ENCODE data around the gene HOXC11.

The HOXC11 gene

GRCh38 chr12:53976823-53977595 lies 4.1 kb downstream of the HOXC11 start:
- no peaks in the 10 kb centered on the region for H3K36me3 ChIP-seq (ENCODE audit: control insufficient read depth, insufficient read depth, low read length)
- H3K4me3 ChIP-seq (ENCODE audit: low read depth, low read length): no peak overlapping the region
- H3K9me3 ChIP-seq (ENCODE audit: control insufficient read depth, insufficient read depth, low read length): no peaks in the 10 kb centered on the region
- H3K27ac ChIP-seq (ENCODE audit: low read depth, low read length): no peak overlapping the region
- no peak overlapping the region for H3K9ac ChIP-seq (ENCODE audit: low read depth, low read length)
- H3K27me3 ChIP-seq (ENCODE audit: control insufficient read depth, insufficient read depth, low read length): peaks cover 100% of the 10 kb centered on the region
- no peaks in the 10 kb centered on the region for H3K4me1 ChIP-seq (ENCODE audit: control insufficient read depth, insufficient read depth, low read length)

- H3K27me3 ChIP-seq (ENCODE audit: control insufficient read depth, insufficient read depth, low read length): peaks cover 100% of the 10 kb centered on the region
- H3K36me3 ChIP-seq (ENCODE audit: control insufficient read depth, insufficient read depth, low read length): no peaks in the 10 kb centered on the region
- H3K4me1 ChIP-seq (ENCODE audit: control insufficient read depth, insufficient read depth, low read length): no peaks in the 10 kb centered on the region
- no peak overlapping the region for H3K4me3 ChIP-seq (ENCODE audit: low read depth, low read length)
- no peaks in the 10 kb centered on the region for H3K9me3 ChIP-seq (ENCODE audit: control insufficient read depth, insufficient read depth, low read length)
- no peak overlapping the region for H3K27ac ChIP-seq (ENCODE audit: low read depth, low read length)
- no peak overlapping the region for H3K9ac ChIP-seq (ENCODE audit: low read depth, low read length)
Observed at GRCh38 chr12:53977596-53978445, 4.9 kb downstream of the HOXC11 start.

GRCh38 chr12:53978477-53979356 lies 5.8 kb downstream of the HOXC11 start:
- no peak overlapping the region for H3K4me3 ChIP-seq (ENCODE audit: low read depth, low read length)
- H3K4me1 ChIP-seq (ENCODE audit: control insufficient read depth, insufficient read depth, low read length): no peaks in the 10 kb centered on the region
- no peaks in the 10 kb centered on the region for H3K9me3 ChIP-seq (ENCODE audit: control insufficient read depth, insufficient read depth, low read length)
- no peaks in the 10 kb centered on the region for H3K36me3 ChIP-seq (ENCODE audit: control insufficient read depth, insufficient read depth, low read length)
- no peak overlapping the region for H3K9ac ChIP-seq (ENCODE audit: low read depth, low read length)
- no peak overlapping the region for H3K27ac ChIP-seq (ENCODE audit: low read depth, low read length)
- H3K27me3 ChIP-seq (ENCODE audit: control insufficient read depth, insufficient read depth, low read length): peaks cover 100% of the 10 kb centered on the region

- H3K9me3 ChIP-seq (ENCODE audit: control insufficient read depth, insufficient read depth, low read length): no peaks in the 10 kb centered on the region
- H3K27ac ChIP-seq (ENCODE audit: low read depth, low read length): no peak overlapping the region
- no peak overlapping the region for H3K4me3 ChIP-seq (ENCODE audit: low read depth, low read length)
- H3K27me3 ChIP-seq (ENCODE audit: control insufficient read depth, insufficient read depth, low read length): peaks cover 99% of the 10 kb centered on the region
- no peaks in the 10 kb centered on the region for H3K4me1 ChIP-seq (ENCODE audit: control insufficient read depth, insufficient read depth, low read length)
- H3K9ac ChIP-seq (ENCODE audit: low read depth, low read length): no peak overlapping the region
- no peaks in the 10 kb centered on the region for H3K36me3 ChIP-seq (ENCODE audit: control insufficient read depth, insufficient read depth, low read length)
Observed at GRCh38 chr12:53980104-53980801, 7.3 kb downstream of the HOXC11 start.

GRCh38 chr12:53980802-53981496 lies 8.0 kb downstream of the HOXC11 start:
- Histone ChIP-seq H3K9me3 (ENCODE audit: control insufficient read depth, insufficient read depth, low read length) (no peaks in the 10 kb centered on the region), H3K4me1 (ENCODE audit: control insufficient read depth, insufficient read depth, low read length) (no peaks in the 10 kb centered on the region), H3K4me3 (ENCODE audit: low read depth, low read length) (no peak overlapping the region), H3K27ac (ENCODE audit: low read depth, low read length) (no peak overlapping the region), H3K27me3 (ENCODE audit: control insufficient read depth, insufficient read depth, low read length) (peaks cover 99% of the 10 kb centered on the region), H3K36me3 (ENCODE audit: control insufficient read depth, insufficient read depth, low read length) (no peaks in the 10 kb centered on the region), H3K9ac (ENCODE audit: low read depth, low read length) (no peak overlapping the region)

GRCh38 chr12:53981634-53982565 lies 9.0 kb downstream of the HOXC11 start:
- no peaks in the 10 kb centered on the region for H3K36me3 ChIP-seq (ENCODE audit: control insufficient read depth, insufficient read depth, low read length)
- no peak overlapping the region for H3K27ac ChIP-seq (ENCODE audit: low read depth, low read length)
- H3K27me3 ChIP-seq (ENCODE audit: control insufficient read depth, insufficient read depth, low read length): peaks cover 99% of the 10 kb centered on the region
- H3K4me1 ChIP-seq (ENCODE audit: control insufficient read depth, insufficient read depth, low read length): no peaks in the 10 kb centered on the region; the same call in 1 of the 2 replicates
- H3K4me3 ChIP-seq (ENCODE audit: low read depth, low read length): no peak overlapping the region
- no peak overlapping the region for H3K9ac ChIP-seq (ENCODE audit: low read depth, low read length)
- H3K9me3 ChIP-seq (ENCODE audit: control insufficient read depth, insufficient read depth, low read length): no peaks in the 10 kb centered on the region

- Histone ChIP-seq H3K27ac (ENCODE audit: low read depth, low read length) (no peak overlapping the region), H3K36me3 (ENCODE audit: control insufficient read depth, insufficient read depth, low read length) (no peaks in the 10 kb centered on the region), H3K9me3 (ENCODE audit: control insufficient read depth, insufficient read depth, low read length) (no peaks in the 10 kb centered on the region), H3K9ac (ENCODE audit: low read depth, low read length) (no peak overlapping the region), H3K4me1 (ENCODE audit: control insufficient read depth, insufficient read depth, low read length) (no peaks in the 10 kb centered on the region; the same call in 1 of the 2 replicates), H3K27me3 (ENCODE audit: control insufficient read depth, insufficient read depth, low read length) (peaks cover 99% of the 10 kb centered on the region), H3K4me3 (ENCODE audit: low read depth, low read length) (no peak overlapping the region)
Observed at GRCh38 chr12:53982648-53983567, 10.0 kb downstream of the HOXC11 start.

GRCh38 chr12:53983568-53983949 lies 10.6 kb downstream of the HOXC11 start:
- no peak overlapping the region for H3K9ac ChIP-seq (ENCODE audit: low read depth, low read length)
- H3K4me3 ChIP-seq (ENCODE audit: low read depth, low read length): no peak overlapping the region
- no peaks in the 10 kb centered on the region for H3K9me3 ChIP-seq (ENCODE audit: control insufficient read depth, insufficient read depth, low read length)
- H3K27me3 ChIP-seq (ENCODE audit: control insufficient read depth, insufficient read depth, low read length): peaks cover 99% of the 10 kb centered on the region
- H3K27ac ChIP-seq (ENCODE audit: low read depth, low read length): no peak overlapping the region
- H3K36me3 ChIP-seq (ENCODE audit: control insufficient read depth, insufficient read depth, low read length): no peaks in the 10 kb centered on the region
- no peaks in the 10 kb centered on the region; the same call in 1 of the 2 replicates for H3K4me1 ChIP-seq (ENCODE audit: control insufficient read depth, insufficient read depth, low read length)
